ENCODE results near the gene CUL1. TPM values are rescaled to one million over a fixed set of nuclear protein-coding genes. Genes with fewer than 3 reads are reported as not detected.

Gene CUL1
- total and polyA plus RNA-seq, 2 donors (not counting 3 experiments of a cell fraction or from before 2014, with no cell fraction given), result 25.7 to 50.2 TPM

DNA sequence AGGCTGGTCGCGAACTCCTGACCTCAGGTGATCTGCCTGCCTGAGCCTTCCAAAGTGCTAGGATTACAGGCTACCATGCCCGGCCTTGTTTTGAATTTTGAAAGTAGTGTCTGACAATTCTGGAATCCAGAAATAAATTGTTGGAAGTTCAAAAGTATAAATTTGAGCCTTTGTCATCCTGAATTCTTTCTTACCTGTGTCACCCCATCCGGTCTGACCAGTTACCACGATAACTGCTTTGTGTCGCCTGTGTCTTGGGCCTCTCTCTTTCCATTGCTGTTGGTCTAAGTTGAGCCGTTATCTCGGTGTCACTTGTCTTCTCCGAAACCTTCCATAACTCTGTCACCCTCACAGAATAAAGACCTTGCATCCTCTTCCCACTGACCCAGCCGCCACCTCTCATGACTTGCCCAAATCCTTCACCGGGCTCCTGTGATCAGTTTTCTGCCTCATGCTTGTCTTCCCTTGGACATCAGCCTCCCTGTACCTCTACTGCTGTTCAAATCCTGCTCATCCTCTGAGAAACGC, 18.6 kb downstream of the CUL1 start:
- Histone ChIP-seq H2AFZ (ENCODE audit: low read depth, low read length) (no peak overlapping the region), H3K4me3 (replicated peaks in 1 of 3; ENCODE audit: insufficient read depth in 1 of 3, low read depth in 1 of 3, low read length in 3 of 3) (no peak overlapping the region), H3K27me3 (ENCODE audit: control insufficient read depth in 2 of 2, insufficient read depth in 2 of 2, low read length in 2 of 2) (no peaks in the 10 kb centered on the region), H3K4me2 (ENCODE audit: insufficient read depth, low read length) (no peak overlapping the region), H3K4me1 (ENCODE audit: control insufficient read depth, extremely low read depth, insufficient read depth, low read length) (no peaks in the 10 kb centered on the region), H3K9me1 (replicated peaks; ENCODE audit: control insufficient read depth, extremely low read depth, insufficient read depth, low read length) (no peaks in the 10 kb centered on the region), H3K27ac (ENCODE audit: insufficient read depth, low read depth, low read length) (no peak overlapping the region), H3K36me3 (ENCODE audit: control insufficient read depth in 2 of 2, extremely low read depth in 1 of 2, insufficient read depth in 2 of 2, low read length in 2 of 2) (no peaks in the 10 kb centered on the region), H3K9me3 (replicated peaks; ENCODE audit: control insufficient read depth, insufficient read depth, low read length) (no peaks in the 10 kb centered on the region), H3K79me2 (ENCODE audit: control insufficient read depth, insufficient read depth, low read length) (peaks cover 100% of the 10 kb centered on the region), H4K20me1 (replicated peaks; ENCODE audit: control insufficient read depth, extremely low read depth, insufficient read depth, low read length) (peaks cover 33% of the 10 kb centered on the region), H3K9ac (replicated peaks; ENCODE audit: extremely low read depth, insufficient read depth, low read length) (no peak overlapping the region)
- POLR2A ChIA-PET, result no interaction called here
- intact Hi-C loops (cut with micrococcal nuclease), result no loop called here
- dilution Hi-C loops (cut with MboI; ENCODE audit: extremely low pct_ligation_motif_present, low sequenced_read_pairs), result no loop called here
- CTCF ChIA-PET, result no interaction called here
- no peak for DNase-seq (ENCODE audit: low read depth, low spot score)
- BruUV-seq (replicated peaks), result no TSS peak
- FAIRE-seq, result no peak
- TF ChIP-seq JUN (IDR thresholded peaks at IDR 0.05; ENCODE audit: borderline replicate concordance, insufficient read depth, insufficient read length, low read depth) (no peak), CTCF (IDR thresholded peaks at IDR 0.05; ENCODE audit: extremely low read depth in 1 of 2, insufficient read depth in 1 of 2, low read depth in 1 of 2, low read length in 2 of 2) (no peak)

GRCh38 chr7:148718431-148718830, 19.7 kb downstream of the CUL1 start:
- CTCF ChIA-PET, result no interaction called here
- no peak for FAIRE-seq
- no peak overlapping the region for H3K4me3 ChIP-seq (replicated peaks in 1 of 3; ENCODE audit: insufficient read depth in 1 of 3, low read depth in 1 of 3, low read length in 3 of 3)
- POLR2A ChIA-PET, result no interaction called here
- H3K9me3 ChIP-seq (replicated peaks; ENCODE audit: control insufficient read depth, insufficient read depth, low read length), result no peaks in the 10 kb centered on the region
- DNase-seq (ENCODE audit: low read depth, low spot score), result no peak
- H4K20me1 ChIP-seq (replicated peaks; ENCODE audit: control insufficient read depth, extremely low read depth, insufficient read depth, low read length), result peaks cover 33% of the 10 kb centered on the region
- H3K36me3 ChIP-seq (ENCODE audit: control insufficient read depth in 2 of 2, extremely low read depth in 1 of 2, insufficient read depth in 2 of 2, low read length in 2 of 2), result no peaks in the 10 kb centered on the region
- no peak overlapping the region for H3K4me2 ChIP-seq (ENCODE audit: insufficient read depth, low read length)
- no peak overlapping the region for H3K9ac ChIP-seq (replicated peaks; ENCODE audit: extremely low read depth, insufficient read depth, low read length)
- no peak for TF ChIP-seq FOS (IDR thresholded peaks at IDR 0.05; ENCODE audit: borderline replicate concordance, insufficient read depth, low read length)
- TF ChIP-seq POLR2A (IDR thresholded peaks at IDR 0.05; ENCODE audit: low read depth, low read length), result no peak
- H3K79me2 ChIP-seq (ENCODE audit: control insufficient read depth, insufficient read depth, low read length), result peaks cover 100% of the 10 kb centered on the region
- H2AFZ ChIP-seq (ENCODE audit: low read depth, low read length), result no peak overlapping the region
- no peaks in the 10 kb centered on the region for H3K27me3 ChIP-seq (ENCODE audit: control insufficient read depth in 2 of 2, insufficient read depth in 2 of 2, low read length in 2 of 2)
- no peak overlapping the region for H3K27ac ChIP-seq (ENCODE audit: insufficient read depth, low read depth, low read length)
- intact Hi-C loops (cut with micrococcal nuclease), result no loop called here
- dilution Hi-C loops (cut with MboI; ENCODE audit: extremely low pct_ligation_motif_present, low sequenced_read_pairs), result no loop called here
- H3K4me1 ChIP-seq (ENCODE audit: control insufficient read depth, extremely low read depth, insufficient read depth, low read length), result no peaks in the 10 kb centered on the region
- no TSS peak for BruUV-seq (replicated peaks)
- H3K9me1 ChIP-seq (replicated peaks; ENCODE audit: control insufficient read depth, extremely low read depth, insufficient read depth, low read length), result no peaks in the 10 kb centered on the region
